Liver (tissue), 9 donors: ENCODE data around the gene CSRNP2. TPM values are rescaled to one million over a fixed set of nuclear protein-coding genes. Genes with fewer than 3 reads are reported as not detected.

Experiments used
- DNase-seq: peaks from one replicate; pipeline ENCODE4 v3.0.0-alpha.2; 2017; ENCODE audit warnings: low spot score
- H3K27ac ChIP-seq, 2 donors: one replicate each; pipeline ENCODE4 v1.7.0; 2013; ENCODE audit warnings: inconsistent platforms in 2 of 2, low read length in 2 of 2, control low read depth in 1 of 2, low read depth in 1 of 2, mild to moderate bottlenecking in 1 of 2
- H3K27me3 ChIP-seq, 4 donors: one replicate each; pipeline versions ENCODE4 v1.6.1 to v1.7.0; 2013; ENCODE audit warnings: low read length in 3 of 4, inconsistent platforms in 1 of 4, mild to moderate bottlenecking in 1 of 4, moderate library complexity in 1 of 4; ENCODE audit not compliant: control insufficient read depth in 4 of 4, insufficient read depth in 4 of 4
- H3K36me3 ChIP-seq, 4 donors: one replicate each; pipeline versions ENCODE4 v1.6.1 to v1.7.0; 2013; ENCODE audit warnings: low read length in 3 of 4, mild to moderate bottlenecking in 3 of 4, low read depth in 1 of 4, moderate library complexity in 1 of 4; ENCODE audit not compliant: control insufficient read depth in 4 of 4, insufficient read depth in 3 of 4
- H3K4me1 ChIP-seq, 4 donors: one replicate each; pipeline versions ENCODE4 v1.6.1 to v1.7.0; 2013; ENCODE audit warnings: low read length in 3 of 4, mild to moderate bottlenecking in 3 of 4, moderate library complexity in 1 of 4; ENCODE audit not compliant: control insufficient read depth in 4 of 4, insufficient read depth in 4 of 4
- H3K4me3 ChIP-seq, 3 donors: one replicate each; pipeline versions ENCODE4 v1.6.1 to v1.7.0; 2013; ENCODE audit warnings: low read length in 3 of 3, control low read depth in 1 of 3, low read depth in 1 of 3, mild to moderate bottlenecking in 1 of 3
- H3K9ac ChIP-seq, 2 donors: one replicate each; pipeline ENCODE4 v1.7.0; 2013; ENCODE audit warnings: low read length in 2 of 2, mild to moderate bottlenecking in 2 of 2, moderate library complexity in 2 of 2, control low read depth in 1 of 2, low read depth in 1 of 2
- H3K9me3 ChIP-seq, 4 donors: one replicate each; pipeline versions ENCODE4 v1.6.1 to v1.7.0; 2013; ENCODE audit warnings: low read length in 3 of 4; ENCODE audit not compliant: control insufficient read depth in 4 of 4
- EGR1 ChIP-seq, 2 donors: IDR thresholded peaks; 2 replicates each; pipeline ENCODE4 v1.6.1; 2016 to 2018; ENCODE audit warnings: antibody characterized with exemption in 2 of 2, low read depth in 2 of 2
- FOXA1 ChIP-seq: IDR thresholded peaks from 2 replicates; pipeline ENCODE4 v1.6.1; 2016; ENCODE audit warnings: antibody characterized with exemption
- FOXA2 ChIP-seq: IDR thresholded peaks from 2 replicates; pipeline ENCODE4 v1.6.1; 2016; ENCODE audit warnings: antibody characterized with exemption
- GABPA ChIP-seq, 2 donors: IDR thresholded peaks in 1 of 2; conservative IDR thresholded peaks in 1 of 2; 2 replicates each; pipeline ENCODE4 v1.6.1; 2016; ENCODE audit warnings: antibody characterized with exemption in 2 of 2, mild to moderate bottlenecking in 1 of 2, moderate library complexity in 1 of 2
- HNF4A ChIP-seq, 2 donors: conservative IDR thresholded peaks; 2 replicates each; pipeline ENCODE4 v1.6.1; 2016; ENCODE audit warnings: antibody characterized with exemption in 2 of 2, mild to moderate bottlenecking in 2 of 2
- HNF4G ChIP-seq: IDR thresholded peaks from 2 replicates; pipeline ENCODE4 v1.6.1; 2016; ENCODE audit warnings: antibody characterized with exemption
- JUND ChIP-seq, 2 donors: IDR thresholded peaks; 2 replicates each; pipeline ENCODE4 v1.6.1; 2016; ENCODE audit warnings: antibody characterized with exemption in 2 of 2
- NR2F2 ChIP-seq: IDR thresholded peaks from 2 replicates; pipeline ENCODE4 v1.6.1; 2016; ENCODE audit warnings: antibody characterized with exemption
- RAD21 ChIP-seq, 2 donors: IDR thresholded peaks; 2 replicates each; pipeline ENCODE4 v1.6.1; 2016; ENCODE audit warnings: antibody characterized with exemption in 2 of 2, mild to moderate bottlenecking in 2 of 2
- RXRA ChIP-seq, 2 donors: IDR thresholded peaks; 2 replicates each; pipeline ENCODE4 v1.6.1; 2017 to 2018; ENCODE audit warnings: antibody characterized with exemption in 2 of 2, mild to moderate bottlenecking in 1 of 2
- SP1 ChIP-seq: IDR thresholded peaks from 2 replicates; pipeline ENCODE4 v1.6.1; 2018; ENCODE audit warnings: antibody characterized with exemption, mild to moderate bottlenecking
- TAF1 ChIP-seq: conservative IDR thresholded peaks from 2 replicates; pipeline ENCODE4 v1.6.1; 2016; ENCODE audit warnings: antibody characterized with exemption, mild to moderate bottlenecking
- YY1 ChIP-seq: IDR thresholded peaks from 2 replicates; pipeline ENCODE4 v1.6.1; 2016; ENCODE audit warnings: antibody characterized with exemption, mild to moderate bottlenecking
- WGBS: extraction: QIAGEN DNeasy Blood & Tissue Kit; methylation state at CpG from one replicate; pipeline ENCODE4 v1.1.7; 2013; 5-methylcytosine and 5-hydroxymethylcytosine counted together
- polyA plus RNA-seq, 2 donors: library from polyadenylated mRNA; stranded (reverse) in 1 of 2; unstranded in 1 of 2; fragments of 200-250 nt in 1 of 2; fragments of >200 nt in 1 of 2; fragmentation: Nextera tagmentation in 1 of 2; extraction: Ambion mirVana in 1 of 2; gene quantifications; one replicate each; pipeline versions ENCODE4 v1.2.1 to v1.2.3, GENCODE V29; 2013 to 2015
- total RNA-seq, 2 donors: library from RNA; depleted of rRNA; stranded (reverse); fragments of >200 nt; gene quantifications; one replicate each; pipeline ENCODE4 v1.2.3, GENCODE V29; 2014
- TF ChIP-seq, protein P1 (sequence below): IDR thresholded peaks from 2 replicates; pipeline ENCODE4 v1.6.1; 2016; ENCODE audit warnings: antibody characterized with exemption
- TF ChIP-seq, protein P2 (sequence below): IDR thresholded peaks from 2 replicates; pipeline ENCODE4 v1.6.1; 2016; ENCODE audit warnings: antibody characterized with exemption
- TF ChIP-seq, protein P3 (sequence below): fragments of 150-350 bp; IDR thresholded peaks from 2 replicates; pipeline ENCODE4 v1.5.1; 2017; ENCODE audit warnings: improper control_type of control experiment, low read depth, low read length; ENCODE audit not compliant: missing input control
- TF ChIP-seq, protein P4 (sequence below): IDR thresholded peaks from 2 replicates; pipeline ENCODE4 v1.6.1; 2016; ENCODE audit warnings: antibody characterized with exemption
- TF ChIP-seq, protein P5 (sequence below): IDR thresholded peaks from 2 replicates; pipeline ENCODE4 v1.6.1; 2016; ENCODE audit warnings: antibody characterized with exemption, mild to moderate bottlenecking
- donor health status: healthy.
- donor health status: healthy.
- donor health status: healthy.
- donor health status: healthy.
- donor health status: healthy.

The CSRNP2 gene
- total and polyA plus RNA-seq, 4 donors = 2.0 to 8.4 (median 3.9) TPM

DNA sequence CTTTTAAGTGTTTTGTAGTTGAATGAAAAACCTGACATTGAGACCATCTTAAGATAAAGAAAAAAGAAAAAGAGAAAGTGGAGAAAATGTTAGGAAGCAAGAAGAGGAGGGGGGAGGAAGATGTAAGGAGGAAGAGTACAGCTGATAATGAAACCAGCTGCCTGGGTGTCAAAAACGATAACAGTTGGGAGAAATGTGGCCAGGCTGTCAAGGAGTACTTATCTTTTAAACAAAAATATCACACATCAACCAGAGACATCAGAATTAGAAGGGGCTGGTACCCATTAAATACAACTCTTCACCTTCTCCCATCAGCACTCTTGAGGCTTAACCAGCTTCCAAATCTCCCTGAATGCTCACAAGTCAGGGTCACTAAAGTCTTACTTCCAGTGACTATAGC, 61.7 kb downstream of the CSRNP2 start:
- no peak for TF ChIP-seq RAD21 (IDR thresholded peaks at IDR 0.05)
- no peak for TF ChIP-seq HNF4A (conservative IDR thresholded peaks at IDR 0.05)
- TF ChIP-seq RXRA (IDR thresholded peaks at IDR 0.05) = no peak
- no peak for TF ChIP-seq NR2F2
- Histone ChIP-seq H3K9me3 (no peaks in the 10 kb centered on the region), H3K36me3 (no peaks in the 10 kb centered on the region), H3K27ac (peak overlapping the region in 1 of 2 donors; percentile 34), H3K27me3 (no peaks in the 10 kb centered on the region), H3K4me3 (no peak overlapping the region), H3K9ac (no peak overlapping the region), H3K4me1 (peaks cover 3 to 37% (median 17%) of the 10 kb centered on the region in 4 donors)
- DNase-seq = no peak
- 50% methylated on average over 1 of the region's 1 CpG for WGBS

DNA sequence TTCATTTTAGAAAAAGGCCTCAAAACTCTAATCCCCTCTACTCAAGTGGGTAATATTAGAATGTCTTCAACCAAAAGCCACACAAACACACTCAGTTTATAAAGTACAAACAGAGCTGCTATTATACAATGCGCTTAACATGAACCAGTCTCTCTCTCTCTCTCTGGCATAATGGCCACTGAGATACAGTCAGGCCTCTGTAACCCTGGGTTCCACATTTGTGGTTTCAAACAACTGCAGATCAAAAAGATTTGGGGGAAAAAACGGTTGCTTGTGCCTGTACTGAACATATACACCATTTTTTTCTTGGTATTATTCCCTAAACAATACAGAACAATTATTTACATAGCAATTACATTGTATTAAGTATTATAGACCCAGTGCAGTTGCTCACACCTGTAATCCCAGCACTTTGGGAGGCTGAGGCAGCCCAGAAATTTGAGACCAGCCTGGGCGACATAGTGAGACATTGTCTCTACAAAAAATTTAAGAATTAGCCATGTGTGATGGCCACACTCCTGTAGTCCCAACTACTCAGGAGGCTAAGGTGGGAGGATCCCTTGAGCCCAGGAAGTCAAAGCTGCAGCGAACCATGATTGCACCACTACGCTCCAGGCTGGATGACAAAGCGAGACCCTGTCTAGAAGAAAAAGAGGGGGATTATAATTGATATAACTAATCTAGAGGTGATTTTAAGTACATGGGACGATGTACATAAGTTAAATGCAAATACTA, 62.8 kb downstream of the CSRNP2 start:
- H3K4me3 ChIP-seq = no peak overlapping the region
- WGBS = 91% methylated on average over 7 of the region's 7 CpGs
- H3K27me3 ChIP-seq = no peaks in the 10 kb centered on the region
- TF ChIP-seq, protein P1, sequence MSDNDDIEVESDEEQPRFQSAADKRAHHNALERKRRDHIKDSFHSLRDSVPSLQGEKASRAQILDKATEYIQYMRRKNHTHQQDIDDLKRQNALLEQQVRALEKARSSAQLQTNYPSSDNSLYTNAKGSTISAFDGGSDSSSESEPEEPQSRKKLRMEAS = no peak
- TF ChIP-seq, protein P2, sequence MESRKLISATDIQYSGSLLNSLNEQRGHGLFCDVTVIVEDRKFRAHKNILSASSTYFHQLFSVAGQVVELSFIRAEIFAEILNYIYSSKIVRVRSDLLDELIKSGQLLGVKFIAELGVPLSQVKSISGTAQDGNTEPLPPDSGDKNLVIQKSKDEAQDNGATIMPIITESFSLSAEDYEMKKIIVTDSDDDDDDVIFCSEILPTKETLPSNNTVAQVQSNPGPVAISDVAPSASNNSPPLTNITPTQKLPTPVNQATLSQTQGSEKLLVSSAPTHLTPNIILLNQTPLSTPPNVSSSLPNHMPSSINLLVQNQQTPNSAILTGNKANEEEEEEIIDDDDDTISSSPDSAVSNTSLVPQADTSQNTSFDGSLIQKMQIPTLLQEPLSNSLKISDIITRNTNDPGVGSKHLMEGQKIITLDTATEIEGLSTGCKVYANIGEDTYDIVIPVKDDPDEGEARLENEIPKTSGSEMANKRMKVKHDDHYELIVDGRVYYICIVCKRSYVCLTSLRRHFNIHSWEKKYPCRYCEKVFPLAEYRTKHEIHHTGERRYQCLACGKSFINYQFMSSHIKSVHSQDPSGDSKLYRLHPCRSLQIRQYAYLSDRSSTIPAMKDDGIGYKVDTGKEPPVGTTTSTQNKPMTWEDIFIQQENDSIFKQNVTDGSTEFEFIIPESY = no peak
- TF ChIP-seq, protein P3, sequence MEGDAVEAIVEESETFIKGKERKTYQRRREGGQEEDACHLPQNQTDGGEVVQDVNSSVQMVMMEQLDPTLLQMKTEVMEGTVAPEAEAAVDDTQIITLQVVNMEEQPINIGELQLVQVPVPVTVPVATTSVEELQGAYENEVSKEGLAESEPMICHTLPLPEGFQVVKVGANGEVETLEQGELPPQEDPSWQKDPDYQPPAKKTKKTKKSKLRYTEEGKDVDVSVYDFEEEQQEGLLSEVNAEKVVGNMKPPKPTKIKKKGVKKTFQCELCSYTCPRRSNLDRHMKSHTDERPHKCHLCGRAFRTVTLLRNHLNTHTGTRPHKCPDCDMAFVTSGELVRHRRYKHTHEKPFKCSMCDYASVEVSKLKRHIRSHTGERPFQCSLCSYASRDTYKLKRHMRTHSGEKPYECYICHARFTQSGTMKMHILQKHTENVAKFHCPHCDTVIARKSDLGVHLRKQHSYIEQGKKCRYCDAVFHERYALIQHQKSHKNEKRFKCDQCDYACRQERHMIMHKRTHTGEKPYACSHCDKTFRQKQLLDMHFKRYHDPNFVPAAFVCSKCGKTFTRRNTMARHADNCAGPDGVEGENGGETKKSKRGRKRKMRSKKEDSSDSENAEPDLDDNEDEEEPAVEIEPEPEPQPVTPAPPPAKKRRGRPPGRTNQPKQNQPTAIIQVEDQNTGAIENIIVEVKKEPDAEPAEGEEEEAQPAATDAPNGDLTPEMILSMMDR = no peak
- no peak for TF ChIP-seq FOXA2
- TF ChIP-seq FOXA1 = no peak
- no peak for TF ChIP-seq SP1
- no peak for TF ChIP-seq GABPA (IDR thresholded peaks at IDR 0.05 in 1 of 2, conservative IDR thresholded peaks at IDR 0.05 in 1 of 2)
- no peak for TF ChIP-seq JUND (IDR thresholded peaks at IDR 0.05)
- no peak for TF ChIP-seq HNF4G
- no peak for TF ChIP-seq EGR1 (IDR thresholded peaks at IDR 0.05; ENCODE audit: low read depth in 2 of 2)
- TF ChIP-seq, protein P4, sequence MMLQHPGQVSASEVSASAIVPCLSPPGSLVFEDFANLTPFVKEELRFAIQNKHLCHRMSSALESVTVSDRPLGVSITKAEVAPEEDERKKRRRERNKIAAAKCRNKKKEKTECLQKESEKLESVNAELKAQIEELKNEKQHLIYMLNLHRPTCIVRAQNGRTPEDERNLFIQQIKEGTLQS = no peak
- no peak for TF ChIP-seq RAD21 (IDR thresholded peaks at IDR 0.05)
- TF ChIP-seq RXRA (IDR thresholded peaks at IDR 0.05) = no peak
- TF ChIP-seq, protein P5, sequence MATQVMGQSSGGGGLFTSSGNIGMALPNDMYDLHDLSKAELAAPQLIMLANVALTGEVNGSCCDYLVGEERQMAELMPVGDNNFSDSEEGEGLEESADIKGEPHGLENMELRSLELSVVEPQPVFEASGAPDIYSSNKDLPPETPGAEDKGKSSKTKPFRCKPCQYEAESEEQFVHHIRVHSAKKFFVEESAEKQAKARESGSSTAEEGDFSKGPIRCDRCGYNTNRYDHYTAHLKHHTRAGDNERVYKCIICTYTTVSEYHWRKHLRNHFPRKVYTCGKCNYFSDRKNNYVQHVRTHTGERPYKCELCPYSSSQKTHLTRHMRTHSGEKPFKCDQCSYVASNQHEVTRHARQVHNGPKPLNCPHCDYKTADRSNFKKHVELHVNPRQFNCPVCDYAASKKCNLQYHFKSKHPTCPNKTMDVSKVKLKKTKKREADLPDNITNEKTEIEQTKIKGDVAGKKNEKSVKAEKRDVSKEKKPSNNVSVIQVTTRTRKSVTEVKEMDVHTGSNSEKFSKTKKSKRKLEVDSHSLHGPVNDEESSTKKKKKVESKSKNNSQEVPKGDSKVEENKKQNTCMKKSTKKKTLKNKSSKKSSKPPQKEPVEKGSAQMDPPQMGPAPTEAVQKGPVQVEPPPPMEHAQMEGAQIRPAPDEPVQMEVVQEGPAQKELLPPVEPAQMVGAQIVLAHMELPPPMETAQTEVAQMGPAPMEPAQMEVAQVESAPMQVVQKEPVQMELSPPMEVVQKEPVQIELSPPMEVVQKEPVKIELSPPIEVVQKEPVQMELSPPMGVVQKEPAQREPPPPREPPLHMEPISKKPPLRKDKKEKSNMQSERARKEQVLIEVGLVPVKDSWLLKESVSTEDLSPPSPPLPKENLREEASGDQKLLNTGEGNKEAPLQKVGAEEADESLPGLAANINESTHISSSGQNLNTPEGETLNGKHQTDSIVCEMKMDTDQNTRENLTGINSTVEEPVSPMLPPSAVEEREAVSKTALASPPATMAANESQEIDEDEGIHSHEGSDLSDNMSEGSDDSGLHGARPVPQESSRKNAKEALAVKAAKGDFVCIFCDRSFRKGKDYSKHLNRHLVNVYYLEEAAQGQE = no peak
- TF ChIP-seq TAF1 = no peak
- no peak for TF ChIP-seq HNF4A (conservative IDR thresholded peaks at IDR 0.05)
- no peak for TF ChIP-seq NR2F2
- TF ChIP-seq YY1 = no peak
- H3K9me3 ChIP-seq = no peaks in the 10 kb centered on the region
- H3K27ac ChIP-seq = no peak overlapping the region
- no peaks in the 10 kb centered on the region for H3K36me3 ChIP-seq
- H3K9ac ChIP-seq = no peak overlapping the region
- DNase-seq = no peak
- peaks cover 3 to 33% (median 17%) of the 10 kb centered on the region in 4 donors for H3K4me1 ChIP-seq
